MCF 10A (cell line): ENCODE data around the gene LRRTM1. TPM values are rescaled to one million over a fixed set of nuclear protein-coding genes. Genes with fewer than 3 reads are reported as not detected.

Source experiments
- BruUV-seq: library from RNA; stranded (reverse); fragments of 400-500 nt; replicated peaks from 2 replicates; lab custom pipeline; 2021; lab: Mats Ljungman, UMichigan
- CTCF ChIA-PET: fragments of 300-600 bp; sonication (Branson Sonifier 250); formaldehyde crosslinking; extraction: SDS; loops from one replicate; lab custom pipeline; 2021; ENCODE audit warnings: antibody characterized with exemption, inconsistent platforms; lab: Yijun Ruan, JAX
- POLR2A ChIA-PET: fragments of 300-600, 350-650 bp; sonication (Branson Sonifier 250); formaldehyde crosslinking; extraction: SDS; loops from one replicate; lab custom pipeline; 2020; ENCODE audit warnings: antibody characterized with exemption, inconsistent platforms; lab: Yijun Ruan, JAX
- DNase-seq: peaks from one replicate; pipeline ENCODE4 v3.0.0-alpha.2; 2018; ENCODE audit not compliant: unreplicated experiment
- H3K27ac Mint-ChIP-seq: one replicate; pipeline ENCODE4 v1.8.0; 2022; ENCODE audit warnings: mild to moderate bottlenecking, low read depth, mixed read lengths; ENCODE audit not compliant: unreplicated experiment
- H3K27me3 Mint-ChIP-seq: one replicate; pipeline ENCODE4 v1.8.0; 2022; ENCODE audit warnings: mixed read lengths; ENCODE audit not compliant: insufficient read depth, unreplicated experiment
- H3K36me3 Mint-ChIP-seq: one replicate; pipeline ENCODE4 v1.8.0; 2022; ENCODE audit warnings: mild to moderate bottlenecking, moderate library complexity, mixed read lengths; ENCODE audit not compliant: insufficient read depth, unreplicated experiment
- H3K4me1 Mint-ChIP-seq: one replicate; pipeline ENCODE4 v1.8.0; 2022; ENCODE audit warnings: mixed read lengths; ENCODE audit not compliant: insufficient read depth, unreplicated experiment
- H3K4me3 Mint-ChIP-seq: one replicate; pipeline ENCODE4 v1.8.0; 2022; ENCODE audit warnings: mild to moderate bottlenecking, moderate library complexity, mixed read lengths; ENCODE audit not compliant: unreplicated experiment
- H3K9me3 Mint-ChIP-seq: one replicate; pipeline ENCODE4 v1.8.0; 2022; ENCODE audit warnings: mixed read lengths; ENCODE audit not compliant: unreplicated experiment
- CTCF ChIP-seq: fragments of 200-600 bp; IDR thresholded peaks from one replicate; pipeline ENCODE4 v1.8.0; 2022; ENCODE audit warnings: antibody characterized with exemption, mild to moderate bottlenecking; ENCODE audit not compliant: unreplicated experiment
- intact Hi-C: fragments of 100-400 bp; cut with micrococcal nuclease; formaldehyde crosslinking; loops from 2 replicates; pipeline ENCODE4 v1.14.1; 2022
- total RNA-seq: library from RNA; stranded (reverse); gene quantifications from 2 replicates; pipeline ENCODE4 v1.2.3, GENCODE V29; 2022

The LRRTM1 gene
- total RNA-seq, 1 experiment from 2014 or later: not detected

GRCh38 chr2:80323610-80324009, 19.1 kb upstream of the LRRTM1 start:
- DNase-seq: no peak
- intact Hi-C loops: loop anchor here (10.0 kb wide), 1 partner anchor 1001 kb away; no protein-coding TSS in a partner anchor
- Mint-ChIP-seq H3K27me3 (no peaks in the 10 kb centered on the region), H3K36me3 (no peaks in the 10 kb centered on the region), H3K9me3 (no peaks in the 10 kb centered on the region), H3K4me1 (peaks cover 5% of the 10 kb centered on the region), H3K4me3 (no peak overlapping the region), H3K27ac (no peak overlapping the region)
- BruUV-seq: no TSS peak
- POLR2A ChIA-PET: no interaction called here
- CTCF ChIA-PET: interaction anchor here (0.5 to 6.1 kb wide), 7 partner anchors 80 to 1489 kb away, joined by 3 to 84 read pairs (median 3); no protein-coding TSS in a partner anchor
- TF ChIP-seq CTCF: no peak

- ChIA-PET CTCF (interaction anchor here (0.9 to 6.1 kb wide), 2 partner anchors 175 to 179 kb away, joined by 3 to 84 read pairs; no protein-coding TSS in a partner anchor), POLR2A (no interaction called here)
- Mint-ChIP-seq H3K9me3 (no peaks in the 10 kb centered on the region), H3K4me1 (peaks cover 5% of the 10 kb centered on the region), H3K27ac (no peak overlapping the region), H3K4me3 (no peak overlapping the region), H3K36me3 (no peaks in the 10 kb centered on the region), H3K27me3 (no peaks in the 10 kb centered on the region)
- no TSS peak for BruUV-seq
- TF ChIP-seq CTCF: no peak
- no peak for DNase-seq
- intact Hi-C loops: loop anchor here (10.0 kb wide), 1 partner anchor 1002 kb away; no protein-coding TSS in a partner anchor
Observed at GRCh38 chr2:80322958-80323357, 18.4 kb upstream of the LRRTM1 start.

GRCh38 chr2:80322311-80322920, 17.9 kb upstream of the LRRTM1 start:
- H3K36me3 Mint-ChIP-seq: no peaks in the 10 kb centered on the region
- no peak for DNase-seq
- no peaks in the 10 kb centered on the region for H3K27me3 Mint-ChIP-seq
- BruUV-seq: no TSS peak
- POLR2A ChIA-PET: no interaction called here
- CTCF ChIA-PET: interaction anchor here (1.0 to 6.1 kb wide), 2 partner anchors 176 to 249 kb away, joined by 3 to 84 read pairs; no protein-coding TSS in a partner anchor
- no peak overlapping the region for H3K27ac Mint-ChIP-seq
- no peak overlapping the region for H3K4me3 Mint-ChIP-seq
- intact Hi-C loops: loop anchor here (10.0 kb wide), 1 partner anchor 1002 kb away; no protein-coding TSS in a partner anchor
- no peaks in the 10 kb centered on the region for H3K9me3 Mint-ChIP-seq
- H3K4me1 Mint-ChIP-seq: peaks cover 5% of the 10 kb centered on the region
- no peak for TF ChIP-seq CTCF

GRCh38 chr2:80312282-80312839, 7.8 kb upstream of the LRRTM1 start:
- H3K4me1 Mint-ChIP-seq: peaks cover 5% of the 10 kb centered on the region
- no peak overlapping the region for H3K4me3 Mint-ChIP-seq
- no peaks in the 10 kb centered on the region for H3K9me3 Mint-ChIP-seq
- intact Hi-C loops: no loop called here
- H3K27me3 Mint-ChIP-seq: no peaks in the 10 kb centered on the region
- no peak overlapping the region for H3K27ac Mint-ChIP-seq
- DNase-seq: no peak
- ChIA-PET CTCF (no interaction called here), POLR2A (no interaction called here)
- TF ChIP-seq CTCF: no peak
- no peaks in the 10 kb centered on the region for H3K36me3 Mint-ChIP-seq
- BruUV-seq: no TSS peak
